Measurements from ENCODE around the gene ASB15. TPM values are rescaled to one million over a fixed set of nuclear protein-coding genes. Genes with fewer than 3 reads are reported as not detected.

ASB15 gene
- total and polyA plus RNA-seq, 2 of the 8 experiments (the other 6 are each of a cell fraction or from before 2014, with no cell fraction given): not detected

- no peak overlapping the region for H3K4ac ChIP-seq (replicated peaks; ENCODE audit: insufficient read length, low read depth, low read length)
- no peak overlapping the region for H3K18ac ChIP-seq (ENCODE audit: extremely low read depth, low read length)
- no peak overlapping the region for H4K8ac ChIP-seq (ENCODE audit: extremely low read depth, insufficient read depth, low read length)
- H2BK12ac ChIP-seq (ENCODE audit: low read depth, low read length): no peak overlapping the region
- no peak overlapping the region for H3K9ac ChIP-seq (replicated peaks in 1 of 4; ENCODE audit: extremely low read depth in 1 of 4, low read depth in 3 of 4, low read length in 3 of 4)
- H4K20me1 ChIP-seq (replicated peaks in 1 of 2; ENCODE audit: control insufficient read depth in 1 of 2, insufficient read depth in 2 of 2, low read length in 2 of 2): no peaks in the 10 kb centered on the region
- WGBS, 2 experiments (ENCODE audit: extremely low coverage in 1 of 2, insufficient coverage in 1 of 2, insufficient read length in 1 of 2, insufficient replicate concordance in 2 of 2, low coverage in 1 of 2, low lambda C conversion rate in 2 of 2, missing lambda C conversion rate in 1 of 2): 73% methylated on average over 2 of the region's 2 CpGs; no CpG with 5 or more reads in 1 of the 2 experiments
- no peak overlapping the region for H3K56ac ChIP-seq (replicated peaks; ENCODE audit: insufficient read length, low read depth, low read length)
- H3K27ac ChIP-seq (ENCODE audit: low read depth, low read length): no peak overlapping the region
- ChIA-PET POLR2A (ENCODE audit: partially characterized antibody) (no interaction called here), CTCF (ENCODE audit: partially characterized antibody) (interaction anchor here (0.8 to 1.7 kb wide), 3 partner anchors 47 to 469 kb away, joined by 3 to 6 read pairs (median 3); no protein-coding TSS in a partner anchor)
- no peak for FAIRE-seq
- H3K79me1 ChIP-seq (ENCODE audit: low read depth, low read length): no peaks in the 10 kb centered on the region
- DNase-seq (ENCODE audit: low read depth in 1 of 2, low spot score in 2 of 2): no peak
- no peaks in the 10 kb centered on the region; a peak in 1 of 7 replicates for H3K4me1 ChIP-seq (replicated peaks in 1 of 4; ENCODE audit: control insufficient read depth in 3 of 4, insufficient read depth in 4 of 4, low read length in 3 of 4)
- H3K23me2 ChIP-seq (ENCODE audit: low read depth, low read length): 0 out of 2 replicates have a peak, but pooled peaks cover 1% of the 10 kb centered on the region
- H2BK20ac ChIP-seq (ENCODE audit: low read length): no peak overlapping the region
- no peak overlapping the region for H3K14ac ChIP-seq (ENCODE audit: insufficient read length)
- H3K9me3 ChIP-seq (ENCODE audit: insufficient read depth in 2 of 2, low read depth in 1 of 2, low read length in 1 of 2): no peaks in the 10 kb centered on the region
- H2AFZ ChIP-seq (ENCODE audit: low read length): no peak overlapping the region
- H2BK15ac ChIP-seq (ENCODE audit: low read length): no peak overlapping the region
- no peak overlapping the region for H4K91ac ChIP-seq (replicated peaks; ENCODE audit: insufficient read length, low read length)
- H2BK5ac ChIP-seq (ENCODE audit: low read depth, low read length): no peak overlapping the region
- H3K27me3 ChIP-seq (replicated peaks in 1 of 4; ENCODE audit: control insufficient read depth in 3 of 4, extremely low read depth in 1 of 4, insufficient read depth in 3 of 4, low read length in 3 of 4): no peaks in the 10 kb centered on the region
- no peak overlapping the region for H3K4me2 ChIP-seq (ENCODE audit: insufficient read depth in 1 of 2, low read depth in 2 of 2, low read length in 2 of 2)
- no peak overlapping the region for H2BK120ac ChIP-seq (replicated peaks; ENCODE audit: low read depth, low read length)
- H4K5ac ChIP-seq (ENCODE audit: insufficient read length, low read depth, low read length): no peak overlapping the region
- H3K4me3 ChIP-seq (ENCODE audit: extremely low read depth in 1 of 4, insufficient read depth in 2 of 4, low read depth in 3 of 4, low read length in 4 of 4): no peak overlapping the region
- no peak overlapping the region for H2AK5ac ChIP-seq (ENCODE audit: low read depth, low read length)
- H3K23ac ChIP-seq (ENCODE audit: insufficient read length): no peak overlapping the region
- no peaks in the 10 kb centered on the region for H3K36me3 ChIP-seq (ENCODE audit: control insufficient read depth in 2 of 4, insufficient read depth in 4 of 4, low read length in 3 of 4)
- H3K79me2 ChIP-seq (ENCODE audit: control insufficient read depth in 1 of 2, insufficient read depth in 2 of 2, low read length in 2 of 2): no peaks in the 10 kb centered on the region
- TF ChIP-seq CTBP2 (IDR thresholded peaks at IDR 0.05; ENCODE audit: borderline replicate concordance, insufficient read depth, insufficient read length, low read length) (no peak), BCL11A (IDR thresholded peaks at IDR 0.05; ENCODE audit: low read depth in 2 of 2, low read length in 2 of 2) (no peak), TAF1 (IDR thresholded peaks at IDR 0.05; ENCODE audit: low read depth, low read length) (no peak), SP4 (IDR thresholded peaks at IDR 0.05; ENCODE audit: low read length) (no peak), MAFK (IDR thresholded peaks at IDR 0.05; ENCODE audit: low read depth, low read length) (no peak), NANOG (IDR thresholded peaks at IDR 0.05; ENCODE audit: insufficient read depth, low read depth, low read length, poor library complexity, severe bottlenecking) (no peak), ATF3 (IDR thresholded peaks at IDR 0.05; ENCODE audit: insufficient read depth, low read depth, low read length) (no peak), POLR2A (IDR thresholded peaks at IDR 0.05; ENCODE audit: control extremely low read depth in 1 of 2, low read depth in 2 of 2, low read length in 2 of 2) (no peak), RXRA (IDR thresholded peaks at IDR 0.05; ENCODE audit: insufficient read depth, low read depth, low read length) (no peak), RBBP5 (IDR thresholded peaks at IDR 0.05; ENCODE audit: borderline replicate concordance, low read depth, low read length) (no peak), JUND (IDR thresholded peaks at IDR 0.05; ENCODE audit: low read length) (no peak)
Measured at GRCh38 chr7:123632808-123633207, 31.2 kb downstream of the ASB15 start.
